Measurements from ENCODE around the gene SGPL1.

GRCh38 chr10:70780772-70781171 is 35.0 kb upstream of the SGPL1 start:
- TF ChIP-seq USF1 (IDR thresholded peaks at IDR 0.05) (no peak), EP300 (IDR thresholded peaks at IDR 0.05; ENCODE audit: borderline replicate concordance) (no peak), REST (IDR thresholded peaks at IDR 0.05; ENCODE audit: low read depth) (no peak), RAD21 (IDR thresholded peaks at IDR 0.05; ENCODE audit: low read depth) (no peak), CEBPB (IDR thresholded peaks at IDR 0.05) (no peak), EGR1 (IDR thresholded peaks at IDR 0.05) (no peak)

Measured in Ishikawa (cell line).